ENCODE data around the gene PPP4R3B. TPM values are rescaled to one million over a fixed set of nuclear protein-coding genes. Genes with fewer than 3 reads are reported as not detected.
"Not testable (repeated sequence)": the region's sequence is repeated elsewhere in the genome, so short reads cannot be mapped to it uniquely, and the experiment has no call there.

Gene PPP4R3B
- total and polyA plus RNA-seq, 2 of the 8 experiments (the other 6 are each of a cell fraction or from before 2014, with no cell fraction given) = 8.5 to 39.1 TPM

DNA sequence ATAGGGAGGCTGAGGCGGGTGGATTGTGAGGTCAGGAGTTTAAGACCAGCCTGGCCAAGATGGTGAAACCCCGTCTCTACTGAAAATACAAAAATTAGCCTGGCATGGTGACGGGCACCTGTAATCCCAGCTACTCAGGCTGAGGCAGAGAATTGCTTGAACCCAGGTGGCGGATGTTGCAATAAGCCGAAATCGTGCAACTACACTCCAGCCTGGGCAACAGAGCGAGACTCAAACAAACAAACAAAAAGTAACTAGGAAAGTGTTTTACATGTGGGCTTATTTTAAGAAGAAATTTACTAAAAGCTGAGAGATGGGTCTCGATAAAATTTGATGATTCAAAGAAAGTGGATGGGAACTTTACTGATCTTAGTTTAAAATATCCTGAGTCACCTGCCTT, 69.7 kb downstream of the PPP4R3B start:
- H4K8ac ChIP-seq (ENCODE audit: extremely low read depth, insufficient read depth, low read length); H2BK20ac ChIP-seq (ENCODE audit: low read length); H2AK5ac ChIP-seq (ENCODE audit: low read depth, low read length); H2BK5ac ChIP-seq (ENCODE audit: low read depth, low read length); H3K23me2 ChIP-seq (ENCODE audit: low read depth, low read length); H3K27ac ChIP-seq (ENCODE audit: low read depth, low read length); H2BK120ac ChIP-seq (replicated peaks; ENCODE audit: low read depth, low read length); H2BK12ac ChIP-seq (ENCODE audit: low read depth, low read length); H4K91ac ChIP-seq (replicated peaks; ENCODE audit: insufficient read length, low read length); POLR2A ChIA-PET (ENCODE audit: partially characterized antibody); H3K23ac ChIP-seq (ENCODE audit: insufficient read length); H2AFZ ChIP-seq (ENCODE audit: low read length); H2BK15ac ChIP-seq (ENCODE audit: low read length); H3K27me3 ChIP-seq (replicated peaks in 1 of 4; ENCODE audit: control insufficient read depth in 3 of 4, extremely low read depth in 1 of 4, insufficient read depth in 3 of 4, low read length in 3 of 4); H3K4ac ChIP-seq (replicated peaks; ENCODE audit: insufficient read length, low read depth, low read length); H3K9ac ChIP-seq (replicated peaks in 1 of 4; ENCODE audit: extremely low read depth in 1 of 4, low read depth in 3 of 4, low read length in 3 of 4); H4K20me1 ChIP-seq (replicated peaks in 1 of 2; ENCODE audit: control insufficient read depth in 1 of 2, insufficient read depth in 2 of 2, low read length in 2 of 2); H3K4me1 ChIP-seq (replicated peaks in 1 of 4; ENCODE audit: control insufficient read depth in 3 of 4, insufficient read depth in 4 of 4, low read length in 3 of 4); FAIRE-seq; H3K79me1 ChIP-seq (ENCODE audit: low read depth, low read length); H3K4me3 ChIP-seq (ENCODE audit: extremely low read depth in 1 of 4, insufficient read depth in 2 of 4, low read depth in 3 of 4, low read length in 4 of 4); H3K4me2 ChIP-seq (ENCODE audit: insufficient read depth in 1 of 2, low read depth in 2 of 2, low read length in 2 of 2); H3K56ac ChIP-seq (replicated peaks; ENCODE audit: insufficient read length, low read depth, low read length); H3K9me3 ChIP-seq (ENCODE audit: insufficient read depth in 2 of 2, low read depth in 1 of 2, low read length in 1 of 2); H3K79me2 ChIP-seq (ENCODE audit: control insufficient read depth in 1 of 2, insufficient read depth in 2 of 2, low read length in 2 of 2); H3K14ac ChIP-seq (ENCODE audit: insufficient read length); H3K18ac ChIP-seq (ENCODE audit: extremely low read depth, low read length); H4K5ac ChIP-seq (ENCODE audit: insufficient read length, low read depth, low read length); DNase-seq (ENCODE audit: low read depth in 1 of 2, low spot score in 2 of 2): not testable (repeated sequence)
- CTCF ChIA-PET (ENCODE audit: partially characterized antibody) = interaction anchor here (0.6 kb wide), 1 partner anchor 423 kb away, joined by 3 read pairs; no protein-coding TSS in a partner anchor
- peaks cover 0 to 12% (median 1%) of the 10 kb centered on the region in 4 experiments; a peak in 3 of 8 replicates for H3K36me3 ChIP-seq (ENCODE audit: control insufficient read depth in 2 of 4, insufficient read depth in 4 of 4, low read length in 3 of 4)
- 91% methylated on average over 8 of the region's 8 CpGs; no CpG with 5 or more reads in 1 of the 2 experiments for WGBS, 2 experiments (ENCODE audit: extremely low coverage in 1 of 2, insufficient coverage in 1 of 2, insufficient read length in 1 of 2, insufficient replicate concordance in 2 of 2, low coverage in 1 of 2, low lambda C conversion rate in 2 of 2, missing lambda C conversion rate in 1 of 2)
